Measurements from ENCODE around the gene ABCC8. TPM values are rescaled to one million over a fixed set of nuclear protein-coding genes. Genes with fewer than 3 reads are reported as not detected.

Gene ABCC8
- total RNA-seq, 6 experiments from 2014 or later, result 1.3 to 1.5 TPM; not detected in 4

DNA sequence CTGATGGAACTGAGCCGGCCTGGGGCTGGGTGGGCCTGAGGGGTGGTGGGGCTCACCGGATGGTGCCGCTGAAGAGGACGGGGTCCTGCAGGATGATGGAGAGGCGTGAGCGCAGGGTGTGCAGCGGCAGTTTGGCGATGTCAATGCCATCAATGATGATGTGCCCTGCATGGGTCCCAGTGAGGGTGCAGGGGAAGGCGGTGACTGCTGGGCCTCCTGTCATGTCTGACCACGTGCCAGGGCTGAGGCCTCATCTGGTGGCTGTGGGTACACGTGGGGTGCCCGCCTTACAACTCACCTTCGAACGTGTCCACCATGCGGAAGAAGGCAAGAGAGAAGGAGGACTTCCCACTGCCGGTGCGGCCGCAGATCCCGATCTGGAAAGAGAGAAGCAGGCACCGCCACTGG, 81.1 kb downstream of the ABCC8 start:
- intact Hi-C loops (cut with DNase I), result no loop called here
- TF ChIP-seq POLR2A (IDR thresholded peaks at IDR 0.05), result no peak
- TF ChIP-seq, protein P1, sequence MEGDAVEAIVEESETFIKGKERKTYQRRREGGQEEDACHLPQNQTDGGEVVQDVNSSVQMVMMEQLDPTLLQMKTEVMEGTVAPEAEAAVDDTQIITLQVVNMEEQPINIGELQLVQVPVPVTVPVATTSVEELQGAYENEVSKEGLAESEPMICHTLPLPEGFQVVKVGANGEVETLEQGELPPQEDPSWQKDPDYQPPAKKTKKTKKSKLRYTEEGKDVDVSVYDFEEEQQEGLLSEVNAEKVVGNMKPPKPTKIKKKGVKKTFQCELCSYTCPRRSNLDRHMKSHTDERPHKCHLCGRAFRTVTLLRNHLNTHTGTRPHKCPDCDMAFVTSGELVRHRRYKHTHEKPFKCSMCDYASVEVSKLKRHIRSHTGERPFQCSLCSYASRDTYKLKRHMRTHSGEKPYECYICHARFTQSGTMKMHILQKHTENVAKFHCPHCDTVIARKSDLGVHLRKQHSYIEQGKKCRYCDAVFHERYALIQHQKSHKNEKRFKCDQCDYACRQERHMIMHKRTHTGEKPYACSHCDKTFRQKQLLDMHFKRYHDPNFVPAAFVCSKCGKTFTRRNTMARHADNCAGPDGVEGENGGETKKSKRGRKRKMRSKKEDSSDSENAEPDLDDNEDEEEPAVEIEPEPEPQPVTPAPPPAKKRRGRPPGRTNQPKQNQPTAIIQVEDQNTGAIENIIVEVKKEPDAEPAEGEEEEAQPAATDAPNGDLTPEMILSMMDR (IDR thresholded peaks at IDR 0.05), result no peak
- Histone ChIP-seq H3K36me3 (no peaks in the 10 kb centered on the region), H3K4me1 (no peaks in the 10 kb centered on the region), H3K4me3 (no peak overlapping the region), H3K27me3 (no peaks in the 10 kb centered on the region), H3K9me3 (no peaks in the 10 kb centered on the region), H3K27ac (no peak overlapping the region)
- ATAC-seq, result no peak
- 60% methylated on average over 1 of the region's 20 CpGs for WGBS (ENCODE audit: insufficient coverage, low coverage, low lambda C conversion rate, missing lambda C conversion rate)
- DNase-seq, result peak in 1 of 3 donors; percentile 13

- DNase-seq, result peak in 1 of 3 donors; percentile 10
- Histone ChIP-seq H3K4me3 (no peak overlapping the region), H3K4me1 (no peaks in the 10 kb centered on the region), H3K9me3 (no peaks in the 10 kb centered on the region), H3K36me3 (no peaks in the 10 kb centered on the region), H3K27ac (no peak overlapping the region), H3K27me3 (no peaks in the 10 kb centered on the region)
- WGBS (ENCODE audit: insufficient coverage, low coverage, low lambda C conversion rate, missing lambda C conversion rate), result 66% methylated on average over 3 of the region's 10 CpGs
- TF ChIP-seq POLR2A (IDR thresholded peaks at IDR 0.05), result no peak
- TF ChIP-seq, protein P1 (IDR thresholded peaks at IDR 0.05), result no peak
- no peak for ATAC-seq
- intact Hi-C loops (cut with DNase I), result no loop called here
These were observed 81.8 kb downstream of the ABCC8 start for GRCh38 chr11:17394743-17395390.

DNA sequence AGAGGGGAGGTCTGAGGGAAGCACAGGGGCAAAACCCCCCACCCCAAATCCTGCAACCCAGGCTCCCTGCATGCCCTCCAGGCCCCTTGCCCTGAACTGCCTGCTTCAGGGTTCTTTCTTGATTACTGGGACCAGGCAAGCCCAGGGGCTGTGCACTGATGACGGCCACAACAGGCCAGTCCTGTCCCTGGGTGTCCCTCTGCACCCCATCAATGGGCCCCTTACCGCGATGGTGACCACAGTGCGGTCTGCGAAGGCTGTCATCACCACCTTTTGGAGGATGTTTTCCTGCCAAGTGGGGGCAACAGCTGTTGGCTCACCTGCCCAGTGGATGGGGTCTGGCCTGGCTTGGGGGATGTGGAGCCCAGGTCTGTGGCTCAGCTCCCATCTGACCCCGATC, 83.2 kb downstream of the ABCC8 start:
- no peak for TF ChIP-seq POLR2A (IDR thresholded peaks at IDR 0.05)
- TF ChIP-seq, protein P1 (IDR thresholded peaks at IDR 0.05), result no peak
- Histone ChIP-seq H3K9me3 (no peaks in the 10 kb centered on the region), H3K27ac (no peak overlapping the region), H3K27me3 (no peaks in the 10 kb centered on the region), H3K4me1 (no peaks in the 10 kb centered on the region), H3K4me3 (no peak overlapping the region), H3K36me3 (no peaks in the 10 kb centered on the region)
- intact Hi-C loops (cut with DNase I), result no loop called here
- DNase-seq, result no peak
- no peak for ATAC-seq
- WGBS (ENCODE audit: insufficient coverage, low coverage, low lambda C conversion rate, missing lambda C conversion rate), result no CpG with 5 or more reads among the region's 6 CpGs

DNA sequence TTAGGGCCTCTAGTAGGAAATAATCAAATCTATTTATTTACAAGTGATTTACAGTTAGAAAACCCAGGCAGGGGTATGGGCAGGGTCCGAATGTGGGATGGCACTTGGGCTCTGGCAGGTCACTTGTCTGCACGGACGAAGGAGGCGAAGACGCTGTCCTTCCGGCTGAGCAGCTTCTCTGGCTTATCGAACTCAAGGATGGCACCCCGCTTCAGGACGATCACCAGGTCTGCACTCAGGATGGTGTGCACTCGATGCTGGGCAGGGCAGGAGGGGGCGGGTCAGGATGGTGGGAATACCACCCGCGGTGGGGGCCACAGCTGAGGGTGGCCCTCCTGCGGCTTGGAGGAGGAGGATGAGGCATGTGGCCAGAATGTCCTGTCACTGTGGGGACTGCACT, 83.8 kb downstream of the ABCC8 start:
- H3K36me3 ChIP-seq, result no peaks in the 10 kb centered on the region
- no peak overlapping the region for H3K27ac ChIP-seq
- ATAC-seq (no peak), DNase-seq (no peak)
- no peaks in the 10 kb centered on the region for H3K27me3 ChIP-seq
- intact Hi-C loops (cut with DNase I), result no loop called here
- no peak overlapping the region for H3K4me3 ChIP-seq
- WGBS (ENCODE audit: insufficient coverage, low coverage, low lambda C conversion rate, missing lambda C conversion rate), result 68% methylated on average over 3 of the region's 14 CpGs
- TF ChIP-seq POLR2A (IDR thresholded peaks at IDR 0.05), result no peak
- TF ChIP-seq, protein P1 (IDR thresholded peaks at IDR 0.05), result no peak
- H3K9me3 ChIP-seq, result no peaks in the 10 kb centered on the region
- no peaks in the 10 kb centered on the region for H3K4me1 ChIP-seq

Measured in right lobe of liver (tissue), 6 donors.